ENCODE data around the gene SUGP1. TPM values are rescaled to one million over a fixed set of nuclear protein-coding genes. Genes with fewer than 3 reads are reported as not detected.
A peak's percentile ranks its signal among the peaks of the same experiment; 100 is the strongest.

Gene SUGP1
- polyA plus RNA-seq, 4 donors = 32.9 to 66.4 (median 43.0) TPM

- H3K27me3 ChIP-seq (ENCODE audit: control insufficient read depth in 3 of 3, insufficient read depth in 3 of 3, low read length in 3 of 3) = no peaks in the 10 kb centered on the region
- H3K36me3 ChIP-seq (ENCODE audit: control insufficient read depth in 3 of 3, insufficient read depth in 2 of 3, low read depth in 1 of 3, low read length in 3 of 3) = peaks cover 21 to 81% (median 21%) of the 10 kb centered on the region in 3 donors
- H3K27ac ChIP-seq (ENCODE audit: low read depth in 1 of 3, low read length in 2 of 3) = no peak overlapping the region
- peaks cover 0 to 3% of the 10 kb centered on the region in 2 donors for H3K9me3 ChIP-seq (ENCODE audit: control insufficient read depth in 2 of 2, insufficient read depth in 1 of 2, low read depth in 1 of 2, low read length in 1 of 2)
- H3K4me1 ChIP-seq (ENCODE audit: control insufficient read depth in 3 of 3, insufficient read depth in 2 of 3, low read depth in 1 of 3, low read length in 2 of 3) = peaks cover 0 to 3% (median 2%) of the 10 kb centered on the region in 3 donors
- WGBS, 3 donors = 92 to 94% (median 93%) methylated on average over 16 of the region's 16 CpGs
- DNase-seq (no peak), FAIRE-seq (no peak)
- no peak overlapping the region for H3K4me3 ChIP-seq (ENCODE audit: low read depth in 1 of 3, low read length in 3 of 3)
These were observed 39.7 kb downstream of the SUGP1 start for GRCh38 chr19:19280561-19280960.

GRCh38 chr19:19279853-19280252, 40.5 kb downstream of the SUGP1 start:
- Histone ChIP-seq H3K27ac (ENCODE audit: low read depth in 1 of 3, low read length in 2 of 3) (no peak overlapping the region), H3K4me3 (ENCODE audit: low read depth in 1 of 3, low read length in 3 of 3) (no peak overlapping the region), H3K36me3 (ENCODE audit: control insufficient read depth in 3 of 3, insufficient read depth in 2 of 3, low read depth in 1 of 3, low read length in 3 of 3) (peaks cover 21 to 82% (median 24%) of the 10 kb centered on the region in 3 donors), H3K9me3 (ENCODE audit: control insufficient read depth in 2 of 2, insufficient read depth in 1 of 2, low read depth in 1 of 2, low read length in 1 of 2) (peaks cover 0 to 3% of the 10 kb centered on the region in 2 donors), H3K4me1 (ENCODE audit: control insufficient read depth in 3 of 3, insufficient read depth in 2 of 3, low read depth in 1 of 3, low read length in 2 of 3) (peaks cover 0 to 10% (median 6%) of the 10 kb centered on the region in 3 donors), H3K27me3 (ENCODE audit: control insufficient read depth in 3 of 3, insufficient read depth in 3 of 3, low read length in 3 of 3) (no peaks in the 10 kb centered on the region)
- DNase-seq (no peak), FAIRE-seq (no peak)
- 95 to 96% (median 96%) methylated on average over 16 of the region's 16 CpGs for WGBS, 3 donors

- FAIRE-seq = no peak
- H3K27me3 ChIP-seq (ENCODE audit: control insufficient read depth in 3 of 3, insufficient read depth in 3 of 3, low read length in 3 of 3) = no peaks in the 10 kb centered on the region
These were observed 41.2 kb downstream of the SUGP1 start for GRCh38 chr19:19279062-19279612.

GRCh38 chr19:19278315-19278714, 42.0 kb downstream of the SUGP1 start:
- Histone ChIP-seq H3K4me1 (ENCODE audit: control insufficient read depth in 3 of 3, insufficient read depth in 2 of 3, low read depth in 1 of 3, low read length in 2 of 3) (peaks cover 5 to 25% (median 8%) of the 10 kb centered on the region in 3 donors), H3K36me3 (ENCODE audit: control insufficient read depth in 3 of 3, insufficient read depth in 2 of 3, low read depth in 1 of 3, low read length in 3 of 3) (peaks cover 21 to 73% (median 24%) of the 10 kb centered on the region in 3 donors)
- FAIRE-seq = no peak

More at GRCh38 chr19:19279062-19279612, 41.2 kb downstream of the SUGP1 start:
- Histone ChIP-seq H3K27ac (ENCODE audit: low read depth in 1 of 3, low read length in 2 of 3) (no peak overlapping the region), H3K36me3 (ENCODE audit: control insufficient read depth in 3 of 3, insufficient read depth in 2 of 3, low read depth in 1 of 3, low read length in 3 of 3) (peaks cover 21 to 79% (median 24%) of the 10 kb centered on the region in 3 donors), H3K9me3 (ENCODE audit: control insufficient read depth in 2 of 2, insufficient read depth in 1 of 2, low read depth in 1 of 2, low read length in 1 of 2) (no peaks in the 10 kb centered on the region), H3K4me1 (ENCODE audit: control insufficient read depth in 3 of 3, insufficient read depth in 2 of 3, low read depth in 1 of 3, low read length in 2 of 3) (peaks cover 3 to 17% (median 6%) of the 10 kb centered on the region in 3 donors), H3K4me3 (ENCODE audit: low read depth in 1 of 3, low read length in 3 of 3) (no peak overlapping the region)
- WGBS, 3 donors = 95 to 96% (median 96%) methylated on average over 18 to 19 of the region's 19 CpGs
- no peak for DNase-seq

GRCh38 chr19:19276851-19277250, 43.5 kb downstream of the SUGP1 start:
- DNase-seq (no peak), FAIRE-seq (no peak)
- no peak overlapping the region for H3K27ac ChIP-seq (ENCODE audit: low read depth in 1 of 3, low read length in 2 of 3)
- H3K4me3 ChIP-seq (ENCODE audit: low read depth in 1 of 3, low read length in 3 of 3) = no peak overlapping the region
- H3K9me3 ChIP-seq (ENCODE audit: control insufficient read depth in 2 of 2, insufficient read depth in 1 of 2, low read depth in 1 of 2, low read length in 1 of 2) = no peaks in the 10 kb centered on the region
- WGBS, 3 donors = 95 to 96% (median 95%) methylated on average over 19 to 20 of the region's 20 CpGs
- H3K36me3 ChIP-seq (ENCODE audit: control insufficient read depth in 3 of 3, insufficient read depth in 2 of 3, low read depth in 1 of 3, low read length in 3 of 3) = peaks cover 20 to 70% (median 21%) of the 10 kb centered on the region in 3 donors
- H3K27me3 ChIP-seq (ENCODE audit: control insufficient read depth in 3 of 3, insufficient read depth in 3 of 3, low read length in 3 of 3) = no peaks in the 10 kb centered on the region
- H3K4me1 ChIP-seq (ENCODE audit: control insufficient read depth in 3 of 3, insufficient read depth in 2 of 3, low read depth in 1 of 3, low read length in 2 of 3) = peaks cover 6 to 33% (median 8%) of the 10 kb centered on the region in 3 donors

More at GRCh38 chr19:19278315-19278714, 42.0 kb downstream of the SUGP1 start:
- Histone ChIP-seq H3K4me3 (ENCODE audit: low read depth in 1 of 3, low read length in 3 of 3) (no peak overlapping the region), H3K27me3 (ENCODE audit: control insufficient read depth in 3 of 3, insufficient read depth in 3 of 3, low read length in 3 of 3) (no peaks in the 10 kb centered on the region), H3K27ac (ENCODE audit: low read depth in 1 of 3, low read length in 2 of 3) (no peak overlapping the region), H3K9me3 (ENCODE audit: control insufficient read depth in 2 of 2, insufficient read depth in 1 of 2, low read depth in 1 of 2, low read length in 1 of 2) (no peaks in the 10 kb centered on the region)
- 93 to 95% (median 95%) methylated on average over 7 of the region's 7 CpGs for WGBS, 3 donors
- DNase-seq = no peak

- no peak for DNase-seq
- WGBS, 3 donors = 87 to 95% (median 89%) methylated on average over 12 of the region's 12 CpGs
- no peaks in the 10 kb centered on the region for H3K27me3 ChIP-seq (ENCODE audit: control insufficient read depth in 3 of 3, insufficient read depth in 3 of 3, low read length in 3 of 3)
- no peak for FAIRE-seq
- no peak overlapping the region for H3K4me3 ChIP-seq (ENCODE audit: low read depth in 1 of 3, low read length in 3 of 3)
- H3K4me1 ChIP-seq (ENCODE audit: control insufficient read depth in 3 of 3, insufficient read depth in 2 of 3, low read depth in 1 of 3, low read length in 2 of 3) = peaks cover 6 to 35% (median 8%) of the 10 kb centered on the region in 3 donors
- no peak overlapping the region for H3K27ac ChIP-seq (ENCODE audit: low read depth in 1 of 3, low read length in 2 of 3)
- H3K9me3 ChIP-seq (ENCODE audit: control insufficient read depth in 2 of 2, insufficient read depth in 1 of 2, low read depth in 1 of 2, low read length in 1 of 2) = no peaks in the 10 kb centered on the region
- H3K36me3 ChIP-seq (ENCODE audit: control insufficient read depth in 3 of 3, insufficient read depth in 2 of 3, low read depth in 1 of 3, low read length in 3 of 3) = peaks cover 20 to 66% (median 21%) of the 10 kb centered on the region in 3 donors
These were observed 43.9 kb downstream of the SUGP1 start for GRCh38 chr19:19276386-19276785.

GRCh38 chr19:19274716-19275565, 45.4 kb downstream of the SUGP1 start:
- Histone ChIP-seq H3K4me3 (ENCODE audit: low read depth in 1 of 3, low read length in 3 of 3) (no peak overlapping the region), H3K27me3 (ENCODE audit: control insufficient read depth in 3 of 3, insufficient read depth in 3 of 3, low read length in 3 of 3) (no peaks in the 10 kb centered on the region), H3K4me1 (ENCODE audit: control insufficient read depth in 3 of 3, insufficient read depth in 2 of 3, low read depth in 1 of 3, low read length in 2 of 3) (peaks cover 6 to 41% (median 12%) of the 10 kb centered on the region in 3 donors), H3K27ac (ENCODE audit: low read depth in 1 of 3, low read length in 2 of 3) (peak overlapping the region; percentile 55 to 76 (median 70)), H3K36me3 (ENCODE audit: control insufficient read depth in 3 of 3, insufficient read depth in 2 of 3, low read depth in 1 of 3, low read length in 3 of 3) (peaks cover 17 to 62% (median 19%) of the 10 kb centered on the region in 3 donors), H3K9me3 (ENCODE audit: control insufficient read depth in 2 of 2, insufficient read depth in 1 of 2, low read depth in 1 of 2, low read length in 1 of 2) (no peaks in the 10 kb centered on the region)
- FAIRE-seq (no peak), DNase-seq (peak; percentile 82 to 96)
- WGBS, 3 donors = 10 to 59% (median 53%) methylated on average over 8 to 9 of the region's 9 CpGs

- WGBS, 3 donors = 73 to 81% (median 78%) methylated on average over 8 of the region's 8 CpGs
- Histone ChIP-seq H3K4me1 (ENCODE audit: control insufficient read depth in 3 of 3, insufficient read depth in 2 of 3, low read depth in 1 of 3, low read length in 2 of 3) (peaks cover 6 to 41% (median 12%) of the 10 kb centered on the region in 3 donors), H3K9me3 (ENCODE audit: control insufficient read depth in 2 of 2, insufficient read depth in 1 of 2, low read depth in 1 of 2, low read length in 1 of 2) (no peaks in the 10 kb centered on the region), H3K4me3 (ENCODE audit: low read depth in 1 of 3, low read length in 3 of 3) (no peak overlapping the region), H3K27ac (ENCODE audit: low read depth in 1 of 3, low read length in 2 of 3) (peak overlapping the region; percentile 55 to 76 (median 62)), H3K27me3 (ENCODE audit: control insufficient read depth in 3 of 3, insufficient read depth in 3 of 3, low read length in 3 of 3) (no peaks in the 10 kb centered on the region), H3K36me3 (ENCODE audit: control insufficient read depth in 3 of 3, insufficient read depth in 2 of 3, low read depth in 1 of 3, low read length in 3 of 3) (peaks cover 10 to 62% (median 17%) of the 10 kb centered on the region in 3 donors)
- DNase-seq (no peak), FAIRE-seq (no peak)
These were observed 46.2 kb downstream of the SUGP1 start for GRCh38 chr19:19274146-19274545.

Measured in small intestine (tissue), 7 donors.